ENCODE data around the gene RHPN2.

Gene RHPN2

GRCh38 chr19:33085570-33086128 is 21.0 kb upstream of the RHPN2 start:
- no peaks in the 10 kb centered on the region for H3K9me3 Mint-ChIP-seq
- DNase-seq: no peak

GRCh38 chr19:33080761-33081681 is 16.3 kb upstream of the RHPN2 start, which contains the start of gene GPATCH1:
GPATCH1 (plus strand) TSS chr19:33081181; CDS start chr19:33081194, 13 bp downstream.
- peak within 1 kb of the TSS; percentile 100 for H3K4me3 Mint-ChIP-seq
- peak within 1 kb of the TSS; percentile 97 for H3K27ac Mint-ChIP-seq
- no peaks in the 10 kb centered on the region for H3K36me3 Mint-ChIP-seq (ENCODE audit: low read depth)
- H3K27me3 Mint-ChIP-seq: no peaks in the 10 kb centered on the region
- H3K4me1 Mint-ChIP-seq: peaks cover 20% of the 10 kb centered on the region
- H3K9me3 Mint-ChIP-seq: no peaks in the 10 kb centered on the region
- peak; percentile 88 for ATAC-seq
- DNase-seq: peak; percentile 91

More at GRCh38 chr19:33085570-33086128, 21.0 kb upstream of the RHPN2 start:
- Mint-ChIP-seq H3K27ac (no peak overlapping the region), H3K4me3 (no peak overlapping the region), H3K27me3 (no peaks in the 10 kb centered on the region), H3K4me1 (peaks cover 20% of the 10 kb centered on the region), H3K36me3 (ENCODE audit: low read depth) (peaks cover 14% of the 10 kb centered on the region)
- no peak for ATAC-seq

- Mint-ChIP-seq H3K36me3 (ENCODE audit: low read depth) (no peaks in the 10 kb centered on the region), H3K9me3 (no peaks in the 10 kb centered on the region), H3K27me3 (peaks cover 3% of the 10 kb centered on the region), H3K4me1 (no peaks in the 10 kb centered on the region), H3K4me3 (no peak overlapping the region), H3K27ac (no peak overlapping the region)
- DNase-seq (no peak), ATAC-seq (no peak)
Observed at GRCh38 chr19:33075519-33075918, 10.8 kb upstream of the RHPN2 start.

- no peaks in the 10 kb centered on the region for H3K36me3 Mint-ChIP-seq (ENCODE audit: low read depth)
- H3K4me3 Mint-ChIP-seq: no peak overlapping the region
- no peak overlapping the region for H3K27ac Mint-ChIP-seq
- ATAC-seq (no peak), DNase-seq (no peak)
- H3K9me3 Mint-ChIP-seq: no peaks in the 10 kb centered on the region
- H3K27me3 Mint-ChIP-seq: peaks cover 3% of the 10 kb centered on the region
- H3K4me1 Mint-ChIP-seq: no peaks in the 10 kb centered on the region
Observed at GRCh38 chr19:33071887-33072286, 7.2 kb upstream of the RHPN2 start.

DNA sequence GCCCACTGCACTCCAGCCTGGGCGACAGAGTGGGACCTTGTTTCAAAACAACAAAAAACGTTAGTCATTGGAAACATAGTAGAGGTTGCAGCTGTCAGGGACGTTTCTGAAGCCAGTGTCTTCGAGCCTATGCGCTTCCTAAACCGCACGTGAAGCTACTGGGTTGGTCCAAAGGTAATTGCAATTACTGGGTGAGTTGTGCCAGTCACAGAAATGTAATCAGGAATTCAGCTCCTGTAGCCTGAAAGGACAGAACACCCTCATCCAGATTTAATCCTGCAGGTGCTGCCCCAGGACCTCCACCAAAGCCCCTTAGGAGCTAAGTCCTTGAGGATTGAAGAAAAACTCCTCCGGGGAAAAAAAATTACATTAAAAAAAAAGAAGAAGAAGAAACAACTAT is 2.4 kb upstream of the RHPN2 start:
- H3K9me3 Mint-ChIP-seq: no peaks in the 10 kb centered on the region
- no peak overlapping the region for H3K27ac Mint-ChIP-seq
- ATAC-seq: no peak
- no peaks in the 10 kb centered on the region for H3K36me3 Mint-ChIP-seq (ENCODE audit: low read depth)
- no peak overlapping the region for H3K4me3 Mint-ChIP-seq
- peaks cover 5% of the 10 kb centered on the region for H3K4me1 Mint-ChIP-seq
- H3K27me3 Mint-ChIP-seq: peaks cover 18% of the 10 kb centered on the region
- no peak for DNase-seq

- peaks cover 20% of the 10 kb centered on the region for H3K27me3 Mint-ChIP-seq
- no peak for DNase-seq
- H3K4me3 Mint-ChIP-seq: peak overlapping the region; percentile 12
- H3K36me3 Mint-ChIP-seq (ENCODE audit: low read depth): no peaks in the 10 kb centered on the region
- H3K9me3 Mint-ChIP-seq: no peaks in the 10 kb centered on the region
- no peak overlapping the region for H3K27ac Mint-ChIP-seq
- H3K4me1 Mint-ChIP-seq: peaks cover 5% of the 10 kb centered on the region
- ATAC-seq: no peak
Observed at GRCh38 chr19:33066543-33066942, 1.9 kb upstream of the RHPN2 start.

DNA sequence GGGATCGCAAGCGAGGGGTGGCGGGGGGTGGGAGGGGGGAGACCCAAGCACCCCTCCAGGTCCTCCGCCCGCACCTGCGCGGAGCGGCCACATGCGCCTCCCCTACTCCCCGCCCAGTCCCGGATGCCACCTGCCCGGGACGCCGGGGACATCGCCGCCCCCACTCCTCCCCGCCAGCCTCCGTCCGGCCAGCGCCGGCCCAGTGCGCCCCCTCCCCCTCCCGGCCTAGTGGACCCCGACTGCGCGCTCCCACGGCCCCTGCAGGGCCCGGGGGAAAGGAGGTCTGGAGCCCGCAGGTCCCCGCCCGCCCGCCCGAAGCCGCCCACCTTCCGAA is 263 bp downstream of the RHPN2 start:
- no peak for DNase-seq
- H3K36me3 Mint-ChIP-seq (ENCODE audit: low read depth): no peaks in the 10 kb centered on the region
- H3K4me1 Mint-ChIP-seq: peaks cover 5% of the 10 kb centered on the region
- peak; percentile 51 for ATAC-seq
- H3K4me3 Mint-ChIP-seq: peak overlapping the region; percentile 69
- H3K27me3 Mint-ChIP-seq: peaks cover 28% of the 10 kb centered on the region
- H3K27ac Mint-ChIP-seq: no peak overlapping the region
- H3K9me3 Mint-ChIP-seq: no peaks in the 10 kb centered on the region

GRCh38 chr19:33063753-33064457 is 783 bp downstream of the RHPN2 start:
- DNase-seq (peak; percentile 30), ATAC-seq (no peak)
- H3K27me3 Mint-ChIP-seq: peaks cover 28% of the 10 kb centered on the region
- peaks cover 5% of the 10 kb centered on the region for H3K4me1 Mint-ChIP-seq
- no peaks in the 10 kb centered on the region for H3K9me3 Mint-ChIP-seq
- H3K27ac Mint-ChIP-seq: no peak overlapping the region
- peak overlapping the region; percentile 69 for H3K4me3 Mint-ChIP-seq
- H3K36me3 Mint-ChIP-seq (ENCODE audit: low read depth): no peaks in the 10 kb centered on the region

GRCh38 chr19:33063356-33063752 is 1.3 kb downstream of the RHPN2 start:
- Mint-ChIP-seq H3K36me3 (ENCODE audit: low read depth) (no peaks in the 10 kb centered on the region), H3K4me1 (peaks cover 5% of the 10 kb centered on the region), H3K27me3 (peaks cover 28% of the 10 kb centered on the region), H3K4me3 (no peak overlapping the region), H3K9me3 (no peaks in the 10 kb centered on the region), H3K27ac (no peak overlapping the region)
- ATAC-seq (no peak), DNase-seq (no peak)

GRCh38 chr19:33062902-33063301 is 1.8 kb downstream of the RHPN2 start:
- H3K4me1 Mint-ChIP-seq: peaks cover 5% of the 10 kb centered on the region
- no peak overlapping the region for H3K4me3 Mint-ChIP-seq
- ATAC-seq: no peak
- H3K36me3 Mint-ChIP-seq (ENCODE audit: low read depth): no peaks in the 10 kb centered on the region
- peaks cover 28% of the 10 kb centered on the region for H3K27me3 Mint-ChIP-seq
- H3K9me3 Mint-ChIP-seq: no peaks in the 10 kb centered on the region
- no peak for DNase-seq
- H3K27ac Mint-ChIP-seq: no peak overlapping the region

DNA sequence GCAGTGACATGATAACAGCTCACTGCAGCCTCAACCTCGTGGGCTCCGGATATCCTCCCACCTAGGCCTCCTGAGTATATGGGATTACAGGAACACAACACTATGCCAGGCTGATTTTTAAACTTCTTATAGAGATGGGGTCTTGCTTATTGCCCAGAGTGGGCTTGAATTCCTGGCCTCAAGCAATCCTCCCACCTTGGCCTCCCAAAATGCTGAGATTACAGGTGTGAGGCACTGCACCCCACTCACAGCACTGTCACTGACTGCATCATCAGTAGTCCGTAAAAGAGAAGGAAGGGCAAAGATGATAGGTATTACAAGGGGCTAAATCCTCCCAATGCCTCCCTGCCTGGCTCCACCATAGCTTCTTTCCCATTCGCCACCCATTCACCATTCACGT is 4.1 kb downstream of the RHPN2 start:
- Mint-ChIP-seq H3K4me3 (no peak overlapping the region), H3K36me3 (ENCODE audit: low read depth) (no peaks in the 10 kb centered on the region), H3K4me1 (peaks cover 5% of the 10 kb centered on the region), H3K27ac (no peak overlapping the region), H3K9me3 (no peaks in the 10 kb centered on the region), H3K27me3 (peaks cover 23% of the 10 kb centered on the region)
- DNase-seq: no peak
- ATAC-seq: no peak

DNA sequence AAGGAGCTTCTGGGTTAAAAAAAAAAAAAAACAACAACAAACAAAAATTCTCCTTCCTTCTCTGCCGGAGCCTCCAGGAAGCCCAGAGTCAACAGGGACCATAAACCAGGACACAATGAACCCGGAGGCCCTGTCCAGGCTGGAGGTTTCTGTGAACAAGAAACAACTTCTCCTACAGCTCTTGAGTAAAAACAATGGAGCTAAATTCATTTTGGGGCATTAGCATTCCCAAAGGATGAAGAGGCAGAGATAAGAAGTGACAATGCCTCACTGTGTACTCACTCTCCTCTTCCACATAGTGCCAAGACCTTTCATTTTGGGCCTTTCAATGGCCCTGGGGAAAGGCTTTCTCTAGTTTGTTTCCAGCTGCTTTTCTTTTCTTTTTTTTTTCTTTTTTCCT is 9.0 kb downstream of the RHPN2 start:
- H3K27ac Mint-ChIP-seq: no peak overlapping the region
- ATAC-seq (no peak), DNase-seq (no peak)
- H3K9me3 Mint-ChIP-seq: no peaks in the 10 kb centered on the region
- no peaks in the 10 kb centered on the region for H3K4me1 Mint-ChIP-seq
- H3K4me3 Mint-ChIP-seq: no peak overlapping the region
- peaks cover 7% of the 10 kb centered on the region for H3K27me3 Mint-ChIP-seq
- no peaks in the 10 kb centered on the region for H3K36me3 Mint-ChIP-seq (ENCODE audit: low read depth)

DNA sequence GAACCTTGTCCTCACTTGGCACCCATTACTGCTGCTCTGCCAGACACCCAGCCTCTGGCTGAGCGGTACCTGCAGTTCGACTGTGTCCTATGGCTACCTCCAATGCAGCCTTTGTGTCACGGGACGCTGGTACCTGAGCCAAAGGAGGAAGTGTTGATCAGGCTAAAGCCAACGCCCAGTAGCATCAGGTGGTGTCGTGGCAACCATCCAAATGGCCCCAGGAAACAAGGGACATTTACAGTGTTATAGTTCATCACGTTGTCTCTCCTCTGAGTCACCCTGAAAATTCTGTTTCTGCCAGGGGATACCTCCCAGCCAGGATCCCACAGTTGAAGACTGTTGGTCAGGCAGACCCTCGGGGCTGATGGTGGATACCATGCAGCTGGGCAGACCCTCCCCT is 10.1 kb downstream of the RHPN2 start:
- no peak overlapping the region for H3K4me3 Mint-ChIP-seq
- H3K36me3 Mint-ChIP-seq (ENCODE audit: low read depth): no peaks in the 10 kb centered on the region
- no peaks in the 10 kb centered on the region for H3K9me3 Mint-ChIP-seq
- no peak overlapping the region for H3K27ac Mint-ChIP-seq
- peaks cover 2% of the 10 kb centered on the region for H3K27me3 Mint-ChIP-seq
- ATAC-seq: no peak
- DNase-seq: no peak
- H3K4me1 Mint-ChIP-seq: no peaks in the 10 kb centered on the region

GRCh38 chr19:33052352-33052972 is 12.2 kb downstream of the RHPN2 start:
- H3K36me3 Mint-ChIP-seq (ENCODE audit: low read depth): no peaks in the 10 kb centered on the region

More at GRCh38 chr19:33052352-33052972, 12.2 kb downstream of the RHPN2 start:
- no peak for DNase-seq
- no peaks in the 10 kb centered on the region for H3K27me3 Mint-ChIP-seq
- no peak overlapping the region for H3K27ac Mint-ChIP-seq
- ATAC-seq: no peak
- H3K9me3 Mint-ChIP-seq: no peaks in the 10 kb centered on the region
- no peaks in the 10 kb centered on the region for H3K4me1 Mint-ChIP-seq
- H3K4me3 Mint-ChIP-seq: no peak overlapping the region

Measured in activated naive CD8-positive, alpha-beta T cell treated with anti-CD3 and anti-CD28 coated beads, Interleukin-2, amount 50 U/mL, for 24 hours (primary cell).